DND-41 (cell line): ENCODE data around the gene TMEM238.

Experiments
- ATAC-seq: fragments of 200-7000 bp; cut with Tn5 transposase; 3 replicates; pipeline ENCODE4 v1.9.1; 2021; ENCODE audit warnings: low read depth; ENCODE audit not compliant: insufficient read depth
- DNase-seq: peaks from one replicate; pipeline ENCODE4 v3.0.0-alpha.2; 2020
- H2AFZ ChIP-seq: 2 replicates; pipeline ENCODE4 v1.6.0; 2012; ENCODE audit warnings: low read depth, low read length
- H3K27ac ChIP-seq: 2 replicates; pipeline ENCODE4 v1.5.1; 2012; ENCODE audit warnings: low read length, inconsistent platforms
- H3K27me3 ChIP-seq: fragments of 200-600 bp; sonication (generic); 2 replicates; pipeline ENCODE4 v1.6.0; 2012; ENCODE audit warnings: low read length, mild to moderate bottlenecking, inconsistent platforms; ENCODE audit not compliant: insufficient read depth, poor library complexity
- H3K36me3 ChIP-seq: 2 replicates; pipeline ENCODE4 v1.5.1; 2012; ENCODE audit warnings: low read length, inconsistent platforms; ENCODE audit not compliant: insufficient read depth
- H3K4me1 ChIP-seq: 2 replicates; pipeline ENCODE4 v1.5.1; 2012; ENCODE audit warnings: mild to moderate bottlenecking, low read length; ENCODE audit not compliant: insufficient read depth
- H3K4me2 ChIP-seq: 2 replicates; pipeline ENCODE4 v1.6.0; 2012; ENCODE audit warnings: mild to moderate bottlenecking, moderate library complexity, low read length, inconsistent platforms; ENCODE audit not compliant: insufficient read depth
- H3K4me3 ChIP-seq, 2 experiments: fragments of 200-600 bp in 1 of 2; shearing (Covaris generic) in 1 of 2; 2 replicates each; pipeline ENCODE4 v1.5.1; 2012 to 2016; ENCODE audit warnings: inconsistent platforms in 2 of 2, low read length in 2 of 2, mild to moderate bottlenecking in 2 of 2, low read depth in 1 of 2, moderate library complexity in 1 of 2
- H3K79me2 ChIP-seq: 2 replicates; pipeline ENCODE4 v1.6.0; 2012; ENCODE audit warnings: low read length, inconsistent platforms; ENCODE audit not compliant: insufficient read depth
- H3K9ac ChIP-seq: 2 replicates; pipeline ENCODE4 v1.6.0; 2012; ENCODE audit warnings: low read depth, mild to moderate bottlenecking, inconsistent platforms, low read length, moderate library complexity
- H3K9me3 ChIP-seq: 2 replicates; pipeline ENCODE4 v1.5.1; 2012; ENCODE audit warnings: low read length, moderate library complexity, mild to moderate bottlenecking, inconsistent platforms; ENCODE audit not compliant: insufficient read depth, severe bottlenecking
- H4K20me1 ChIP-seq: 2 replicates; pipeline ENCODE4 v1.6.0; 2012; ENCODE audit warnings: low read length; ENCODE audit not compliant: insufficient read depth
- EZH2 ChIP-seq: IDR thresholded peaks from 3 replicates; pipeline ENCODE4 v1.6.1; 2012; ENCODE audit warnings: borderline replicate concordance, low read depth, mild to moderate bottlenecking, moderate library complexity, low read length, inconsistent platforms; ENCODE audit not compliant: severe bottlenecking
- TF ChIP-seq, protein P1 (sequence below): IDR thresholded peaks from 2 replicates; pipeline ENCODE4 v1.5.1; 2012; ENCODE audit warnings: borderline replicate concordance, low read length, moderate library complexity, mild to moderate bottlenecking; ENCODE audit not compliant: poor library complexity, severe bottlenecking; ENCODE audit errors: extremely low read depth

TMEM238 gene

DNA sequence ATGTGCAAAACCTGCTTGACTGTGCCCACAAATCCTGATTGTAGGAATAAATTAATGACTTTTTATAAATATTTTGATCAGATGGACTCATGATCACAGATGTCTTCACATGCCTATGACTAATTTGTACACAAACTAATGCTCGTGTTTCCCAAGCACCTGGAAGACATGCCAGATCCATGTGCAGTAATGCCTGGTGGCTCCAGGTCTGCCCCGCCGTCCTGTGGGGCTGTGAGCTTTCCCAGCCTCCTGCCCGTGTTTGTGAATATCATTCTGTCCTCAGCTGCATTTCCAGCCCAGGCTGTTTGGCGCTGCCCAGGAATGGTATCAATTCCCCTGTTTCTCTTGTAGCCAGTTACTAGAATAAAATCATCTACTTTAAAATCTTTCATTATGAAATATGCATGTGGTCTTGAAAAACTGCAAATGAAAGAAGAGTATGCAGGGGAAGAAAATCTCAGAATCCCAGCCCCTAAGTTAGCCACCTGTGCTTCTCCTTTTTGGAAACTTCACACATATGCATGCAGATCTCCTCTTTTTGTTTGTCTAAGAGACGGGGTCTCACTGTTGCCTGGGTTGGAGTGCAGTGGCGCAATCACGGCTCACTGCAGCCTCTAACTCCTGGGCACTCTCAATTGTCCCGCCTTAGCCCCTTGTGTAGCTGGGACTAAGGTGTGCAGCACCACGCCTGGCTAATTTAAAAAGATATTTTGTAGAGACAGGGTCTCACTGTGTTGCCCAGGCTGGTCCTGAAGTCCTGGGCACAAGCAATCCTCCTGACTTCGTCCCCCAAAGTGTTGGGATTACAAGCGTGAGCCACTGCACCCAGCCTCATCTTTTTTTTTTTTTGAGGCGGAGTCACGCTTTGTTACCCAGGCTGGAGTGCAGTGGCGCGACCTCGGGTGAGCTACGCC is 7.9 kb upstream of the TMEM238 start:
- H3K27me3 ChIP-seq = no peaks in the 10 kb centered on the region
- H2AFZ ChIP-seq = no peak overlapping the region
- no peak overlapping the region for H3K9ac ChIP-seq
- no peaks in the 10 kb centered on the region for H3K9me3 ChIP-seq
- H3K4me1 ChIP-seq = peaks cover 26% of the 10 kb centered on the region
- no peak for ATAC-seq
- H4K20me1 ChIP-seq = peaks cover 46% of the 10 kb centered on the region
- no peak for DNase-seq
- no peak overlapping the region for H3K4me3 ChIP-seq
- H3K36me3 ChIP-seq = peaks cover 38% of the 10 kb centered on the region
- H3K27ac ChIP-seq = no peak overlapping the region
- H3K4me2 ChIP-seq = no peak overlapping the region
- TF ChIP-seq EZH2 = no peak
- TF ChIP-seq, protein P1, sequence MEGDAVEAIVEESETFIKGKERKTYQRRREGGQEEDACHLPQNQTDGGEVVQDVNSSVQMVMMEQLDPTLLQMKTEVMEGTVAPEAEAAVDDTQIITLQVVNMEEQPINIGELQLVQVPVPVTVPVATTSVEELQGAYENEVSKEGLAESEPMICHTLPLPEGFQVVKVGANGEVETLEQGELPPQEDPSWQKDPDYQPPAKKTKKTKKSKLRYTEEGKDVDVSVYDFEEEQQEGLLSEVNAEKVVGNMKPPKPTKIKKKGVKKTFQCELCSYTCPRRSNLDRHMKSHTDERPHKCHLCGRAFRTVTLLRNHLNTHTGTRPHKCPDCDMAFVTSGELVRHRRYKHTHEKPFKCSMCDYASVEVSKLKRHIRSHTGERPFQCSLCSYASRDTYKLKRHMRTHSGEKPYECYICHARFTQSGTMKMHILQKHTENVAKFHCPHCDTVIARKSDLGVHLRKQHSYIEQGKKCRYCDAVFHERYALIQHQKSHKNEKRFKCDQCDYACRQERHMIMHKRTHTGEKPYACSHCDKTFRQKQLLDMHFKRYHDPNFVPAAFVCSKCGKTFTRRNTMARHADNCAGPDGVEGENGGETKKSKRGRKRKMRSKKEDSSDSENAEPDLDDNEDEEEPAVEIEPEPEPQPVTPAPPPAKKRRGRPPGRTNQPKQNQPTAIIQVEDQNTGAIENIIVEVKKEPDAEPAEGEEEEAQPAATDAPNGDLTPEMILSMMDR = no peak
- H3K79me2 ChIP-seq = peaks cover 29% of the 10 kb centered on the region

DNA sequence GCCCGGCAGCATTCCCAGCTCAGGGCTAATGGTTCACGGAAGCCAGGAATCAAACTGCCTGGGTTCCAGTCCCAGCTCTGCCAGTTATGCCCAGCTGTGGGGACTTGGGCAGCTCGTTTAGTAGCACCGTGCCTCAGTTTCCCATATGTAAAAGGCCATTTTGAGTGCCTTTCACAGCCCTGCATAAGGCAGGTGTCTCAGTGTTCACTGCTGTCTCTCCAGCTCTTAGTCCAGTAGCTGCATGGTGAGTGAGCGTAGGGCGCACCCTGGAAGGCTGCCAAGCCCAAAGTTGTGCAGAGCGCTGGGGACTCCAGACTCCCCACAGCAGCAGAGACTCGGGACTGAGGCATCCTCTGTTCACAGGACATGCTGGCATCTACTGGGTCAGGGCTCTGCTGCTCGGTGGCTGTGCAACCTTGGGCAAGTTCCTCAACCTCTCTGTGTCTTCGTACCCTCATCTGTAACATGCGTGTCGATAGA is 7.1 kb upstream of the TMEM238 start:
- H3K36me3 ChIP-seq = peaks cover 45% of the 10 kb centered on the region
- peaks cover 53% of the 10 kb centered on the region for H4K20me1 ChIP-seq

DNA sequence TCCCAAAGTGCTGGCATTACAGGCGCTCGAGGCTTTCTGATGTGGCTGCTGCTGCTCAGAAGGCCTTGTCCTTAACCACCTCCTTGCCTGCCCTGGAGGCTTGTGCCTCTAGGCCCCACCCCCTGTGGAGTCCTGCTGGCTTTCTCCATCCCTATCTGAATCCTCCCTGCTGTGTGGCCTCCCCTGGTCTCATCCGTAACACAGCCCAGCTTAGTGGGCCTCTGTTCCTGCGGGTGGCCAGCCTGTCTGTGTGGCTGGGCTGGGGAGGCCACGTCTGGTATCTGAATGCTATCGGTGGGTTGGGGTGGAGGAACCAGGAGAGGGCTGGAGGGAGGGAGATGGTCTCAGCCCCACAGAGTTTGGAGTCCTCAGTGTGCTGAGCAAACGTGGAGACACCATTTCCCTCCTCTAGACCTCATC is 6.4 kb upstream of the TMEM238 start:
- Histone ChIP-seq H3K4me2 (no peak overlapping the region; the same call in 1 of the 2 replicates), H3K4me3 (no peak overlapping the region), H3K36me3 (peaks cover 48% of the 10 kb centered on the region), H3K4me1 (peaks cover 33% of the 10 kb centered on the region), H3K79me2 (peaks cover 41% of the 10 kb centered on the region), H4K20me1 (peaks cover 57% of the 10 kb centered on the region), H3K9me3 (no peaks in the 10 kb centered on the region), H3K27ac (no peak overlapping the region), H2AFZ (no peak overlapping the region), H3K9ac (no peak overlapping the region), H3K27me3 (no peaks in the 10 kb centered on the region)
- no peak for TF ChIP-seq EZH2
- TF ChIP-seq, protein P1 = no peak
- DNase-seq = peak; percentile 49
- ATAC-seq = no peak

More for the DNA sequence above, 7.1 kb upstream of the TMEM238 start:
- Histone ChIP-seq H3K79me2 (peaks cover 36% of the 10 kb centered on the region), H3K9ac (no peak overlapping the region), H3K27ac (no peak overlapping the region), H3K4me3 (no peak overlapping the region), H3K4me2 (no peak overlapping the region), H2AFZ (no peak overlapping the region), H3K4me1 (peaks cover 33% of the 10 kb centered on the region), H3K9me3 (no peaks in the 10 kb centered on the region), H3K27me3 (no peaks in the 10 kb centered on the region)
- DNase-seq = peak; percentile 33
- ATAC-seq = peak; percentile 20; the same call in 2 of the 3 replicates
- TF ChIP-seq EZH2 = no peak
- TF ChIP-seq, protein P1 = no peak
